ENCODE measurements around the gene RIMS3.

RIMS3 gene

GRCh38 chr1:40625076-40625475, 40.4 kb downstream of the RIMS3 start:
- peak overlapping the region; percentile 34 for H3K9ac ChIP-seq (ENCODE audit: low read depth, low read length, poor library complexity, severe bottlenecking)

GRCh38 chr1:40622936-40623629, 42.4 kb downstream of the RIMS3 start:
- TF ChIP-seq EZH2phosphoT487 (IDR thresholded peaks at IDR 0.05; ENCODE audit: borderline replicate concordance) (no peak), CTCF (conservative IDR thresholded peaks at IDR 0.05; ENCODE audit: low read length) (no peak)
- Histone ChIP-seq H3K4me1 (ENCODE audit: insufficient read depth, low read length, poor library complexity, severe bottlenecking) (peaks cover 54% of the 10 kb centered on the region), H3K4me3 (ENCODE audit: low read length, poor library complexity, severe bottlenecking) (no peak overlapping the region)

More at GRCh38 chr1:40625076-40625475, 40.4 kb downstream of the RIMS3 start:
- no peaks in the 10 kb centered on the region; the same call in 1 of the 2 replicates for H3K36me3 ChIP-seq (ENCODE audit: insufficient read depth, low read length)
- H3K9me2 ChIP-seq (replicated peaks; ENCODE audit: low read depth, low read length): no peaks in the 10 kb centered on the region
- peaks cover 71% of the 10 kb centered on the region for H3K4me1 ChIP-seq (ENCODE audit: insufficient read depth, low read length, poor library complexity, severe bottlenecking)
- no peaks in the 10 kb centered on the region for H3K27me3 ChIP-seq (ENCODE audit: insufficient read depth, low read length, poor library complexity, severe bottlenecking)
- no peaks in the 10 kb centered on the region for H3K9me3 ChIP-seq (ENCODE audit: insufficient read depth, low read depth, low read length)
- peaks cover 6% of the 10 kb centered on the region for H3F3A ChIP-seq (ENCODE audit: low read depth)
- H4K20me1 ChIP-seq (ENCODE audit: insufficient read depth, low read length, poor library complexity, severe bottlenecking): no peaks in the 10 kb centered on the region
- peak overlapping the region; percentile 42 for H3K4me2 ChIP-seq (ENCODE audit: low read depth, low read length, poor library complexity, severe bottlenecking)
- H2AFZ ChIP-seq (ENCODE audit: low read length): no peak overlapping the region
- TF ChIP-seq EZH2phosphoT487 (IDR thresholded peaks at IDR 0.05; ENCODE audit: borderline replicate concordance): no peak
- peak; percentile 84 for TF ChIP-seq CTCF (conservative IDR thresholded peaks at IDR 0.05; ENCODE audit: low read length)
- peaks cover 8% of the 10 kb centered on the region; the same call in 1 of the 2 replicates for H3K79me2 ChIP-seq (ENCODE audit: insufficient read depth, low read length)
- no peak overlapping the region for H3K4me3 ChIP-seq (ENCODE audit: low read length, poor library complexity, severe bottlenecking)

GRCh38 chr1:40621821-40622450, 43.5 kb downstream of the RIMS3 start:
- TF ChIP-seq EZH2phosphoT487 (IDR thresholded peaks at IDR 0.05; ENCODE audit: borderline replicate concordance) (no peak), CTCF (conservative IDR thresholded peaks at IDR 0.05; ENCODE audit: low read length) (no peak)
- Histone ChIP-seq H3K79me2 (ENCODE audit: insufficient read depth, low read length) (peaks cover 7% of the 10 kb centered on the region; the same call in 1 of the 2 replicates), H3K4me2 (ENCODE audit: low read depth, low read length, poor library complexity, severe bottlenecking) (no peak overlapping the region), H3K9me2 (replicated peaks; ENCODE audit: low read depth, low read length) (no peaks in the 10 kb centered on the region), H3K36me3 (ENCODE audit: insufficient read depth, low read length) (no peaks in the 10 kb centered on the region; the same call in 1 of the 2 replicates), H3K4me1 (ENCODE audit: insufficient read depth, low read length, poor library complexity, severe bottlenecking) (peaks cover 48% of the 10 kb centered on the region), H3K9me3 (ENCODE audit: insufficient read depth, low read depth, low read length) (no peaks in the 10 kb centered on the region), H3F3A (ENCODE audit: low read depth) (no peaks in the 10 kb centered on the region), H2AFZ (ENCODE audit: low read length) (no peak overlapping the region), H3K9ac (ENCODE audit: low read depth, low read length, poor library complexity, severe bottlenecking) (peak overlapping the region; percentile 33), H3K27me3 (ENCODE audit: insufficient read depth, low read length, poor library complexity, severe bottlenecking) (no peaks in the 10 kb centered on the region), H3K4me3 (ENCODE audit: low read length, poor library complexity, severe bottlenecking) (no peak overlapping the region), H4K20me1 (ENCODE audit: insufficient read depth, low read length, poor library complexity, severe bottlenecking) (no peaks in the 10 kb centered on the region)

More at GRCh38 chr1:40622936-40623629, 42.4 kb downstream of the RIMS3 start:
- Histone ChIP-seq H3K9ac (ENCODE audit: low read depth, low read length, poor library complexity, severe bottlenecking) (no peak overlapping the region), H3K79me2 (ENCODE audit: insufficient read depth, low read length) (peaks cover 8% of the 10 kb centered on the region; the same call in 1 of the 2 replicates), H4K20me1 (ENCODE audit: insufficient read depth, low read length, poor library complexity, severe bottlenecking) (no peaks in the 10 kb centered on the region), H3K27me3 (ENCODE audit: insufficient read depth, low read length, poor library complexity, severe bottlenecking) (no peaks in the 10 kb centered on the region), H3K9me2 (replicated peaks; ENCODE audit: low read depth, low read length) (no peaks in the 10 kb centered on the region), H3F3A (ENCODE audit: low read depth) (no peaks in the 10 kb centered on the region), H3K9me3 (ENCODE audit: insufficient read depth, low read depth, low read length) (no peaks in the 10 kb centered on the region), H3K4me2 (ENCODE audit: low read depth, low read length, poor library complexity, severe bottlenecking) (no peak overlapping the region), H2AFZ (ENCODE audit: low read length) (no peak overlapping the region), H3K36me3 (ENCODE audit: insufficient read depth, low read length) (no peaks in the 10 kb centered on the region; the same call in 1 of the 2 replicates)
